HG03064 (cell line): ENCODE measurements around the gene MUC4.
"Not testable (repeated sequence)": the region's sequence is repeated elsewhere in the genome, so short reads cannot be mapped to it uniquely, and the experiment has no call there.

Source experiments
- ATAC-seq: cut with Tn5 transposase; IDR thresholded peaks from one replicate; pipeline ENCODE4 v1.9.1; 2021; ENCODE audit warnings: low read depth; ENCODE audit not compliant: unreplicated experiment

Gene MUC4

GRCh38 chr3:195816276-195816913 is 4.7 kb upstream of the MUC4 start:
- ATAC-seq, result not testable (repeated sequence)

GRCh38 chr3:195815169-195815771 is 3.5 kb upstream of the MUC4 start:
- no peak for ATAC-seq

GRCh38 chr3:195813916-195814640 is 2.3 kb upstream of the MUC4 start:
- no peak for ATAC-seq

GRCh38 chr3:195812366-195812765 is 637 bp upstream of the MUC4 start:
- ATAC-seq, result no peak

GRCh38 chr3:195810455-195810845 is 1.3 kb downstream of the MUC4 start:
- no peak for ATAC-seq

GRCh38 chr3:195809796-195810454 is 1.8 kb downstream of the MUC4 start:
- ATAC-seq, result no peak

GRCh38 chr3:195809291-195809785 is 2.4 kb downstream of the MUC4 start:
- ATAC-seq, result no peak

GRCh38 chr3:195808741-195809290 is 2.9 kb downstream of the MUC4 start:
- ATAC-seq, result no peak

GRCh38 chr3:195807681-195808121 is 4.0 kb downstream of the MUC4 start:
- no peak for ATAC-seq

GRCh38 chr3:195806916-195807231 is 4.9 kb downstream of the MUC4 start:
- no peak for ATAC-seq

- ATAC-seq, result no peak
Observed at GRCh38 chr3:195806211-195806915, 5.4 kb downstream of the MUC4 start.

GRCh38 chr3:195805588-195805987 is 6.1 kb downstream of the MUC4 start:
- ATAC-seq, result not testable (repeated sequence)

GRCh38 chr3:195805181-195805580 is 6.5 kb downstream of the MUC4 start:
- no peak for ATAC-seq

- ATAC-seq, result no peak
Observed at GRCh38 chr3:195803289-195803908, 8.3 kb downstream of the MUC4 start.

GRCh38 chr3:195802795-195803194 is 8.9 kb downstream of the MUC4 start:
- ATAC-seq, result no peak

GRCh38 chr3:195802261-195802701 is 9.4 kb downstream of the MUC4 start:
- ATAC-seq, result no peak

- ATAC-seq, result no peak
Observed at GRCh38 chr3:195801251-195802183, 10.2 kb downstream of the MUC4 start.

GRCh38 chr3:195800240-195800639 is 11.5 kb downstream of the MUC4 start:
- ATAC-seq, result no peak

- no peak for ATAC-seq
Observed at GRCh38 chr3:195796795-195797194, 14.9 kb downstream of the MUC4 start.
